Measurements from ENCODE around the gene HEPHL1. TPM values are rescaled to one million over a fixed set of nuclear protein-coding genes. Genes with fewer than 3 reads are reported as not detected.

The HEPHL1 gene
- total and polyA plus RNA-seq, 2 donors (not counting 1 experiment from before 2014, with no cell fraction given) = not detected

DNA sequence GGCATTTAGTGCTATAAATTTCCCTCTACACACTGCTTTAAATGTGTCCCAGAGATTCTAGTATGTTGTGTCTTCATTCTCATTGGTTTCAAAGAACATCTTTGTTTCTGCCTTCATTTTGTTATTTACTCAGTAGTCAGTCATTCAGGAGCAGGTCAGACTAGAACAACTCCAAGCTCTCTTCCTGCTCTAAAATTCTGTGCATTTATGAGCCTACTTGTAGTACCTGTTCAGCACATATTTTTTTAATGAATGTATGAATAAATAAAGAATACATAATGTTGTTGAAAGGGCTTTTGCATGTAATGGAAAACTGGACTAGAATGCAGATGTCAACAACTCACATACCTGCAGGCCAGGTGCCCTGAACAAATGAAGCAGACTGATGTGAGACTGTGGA is 13.7 kb upstream of the HEPHL1 start:
- Histone ChIP-seq H3K4me2 (replicated peaks; ENCODE audit: low read depth, low read length, poor library complexity, severe bottlenecking) (no peak overlapping the region), H3K4me3 (ENCODE audit: control extremely low read depth in 1 of 5, extremely low read depth in 1 of 5, insufficient read depth in 1 of 5, low read depth in 2 of 5, low read length in 4 of 5) (no peak overlapping the region), H3K9ac (ENCODE audit: low read length) (no peak overlapping the region), H3K9me3 (ENCODE audit: control extremely low read depth in 1 of 3, control insufficient read depth in 2 of 3, insufficient read depth in 1 of 3, low read length in 2 of 3) (no peaks in the 10 kb centered on the region), H3K27ac (ENCODE audit: low read length in 2 of 2) (no peak overlapping the region), H3K4me1 (ENCODE audit: control insufficient read depth in 2 of 2, insufficient read depth in 2 of 2, low read length in 2 of 2) (no peaks in the 10 kb centered on the region), H3K27me3 (replicated peaks in 1 of 4; ENCODE audit: control extremely low read depth in 1 of 4, control insufficient read depth in 3 of 4, insufficient read depth in 4 of 4, low read length in 3 of 4) (peaks cover 0 to 9% (median 0%) of the 10 kb centered on the region in 4 experiments), H4K20me1 (ENCODE audit: control insufficient read depth, insufficient read depth, low read length, poor library complexity, severe bottlenecking) (no peaks in the 10 kb centered on the region), H2AFZ (ENCODE audit: insufficient read depth, low read depth, low read length, poor library complexity, severe bottlenecking) (no peak overlapping the region), H3K36me3 (replicated peaks in 1 of 2; ENCODE audit: control extremely low read depth in 1 of 2, control insufficient read depth in 1 of 2, extremely low read depth in 1 of 2, insufficient read depth in 2 of 2, low read length in 1 of 2) (no peaks in the 10 kb centered on the region), H3K79me2 (ENCODE audit: control insufficient read depth, insufficient read depth, low read length) (no peaks in the 10 kb centered on the region)
- H3K4me1 Mint-ChIP-seq = no peaks in the 10 kb centered on the region
- CTCF ChIA-PET = no interaction called here
- ATAC-seq (ENCODE audit: low read depth) = no peak
- no peak overlapping the region for H3K27ac Mint-ChIP-seq
- no peak for TF ChIP-seq EZH2 (IDR thresholded peaks at IDR 0.05; ENCODE audit: borderline replicate concordance, insufficient read depth, low read depth, low read length, poor library complexity, severe bottlenecking)
- TF ChIP-seq, protein P1, sequence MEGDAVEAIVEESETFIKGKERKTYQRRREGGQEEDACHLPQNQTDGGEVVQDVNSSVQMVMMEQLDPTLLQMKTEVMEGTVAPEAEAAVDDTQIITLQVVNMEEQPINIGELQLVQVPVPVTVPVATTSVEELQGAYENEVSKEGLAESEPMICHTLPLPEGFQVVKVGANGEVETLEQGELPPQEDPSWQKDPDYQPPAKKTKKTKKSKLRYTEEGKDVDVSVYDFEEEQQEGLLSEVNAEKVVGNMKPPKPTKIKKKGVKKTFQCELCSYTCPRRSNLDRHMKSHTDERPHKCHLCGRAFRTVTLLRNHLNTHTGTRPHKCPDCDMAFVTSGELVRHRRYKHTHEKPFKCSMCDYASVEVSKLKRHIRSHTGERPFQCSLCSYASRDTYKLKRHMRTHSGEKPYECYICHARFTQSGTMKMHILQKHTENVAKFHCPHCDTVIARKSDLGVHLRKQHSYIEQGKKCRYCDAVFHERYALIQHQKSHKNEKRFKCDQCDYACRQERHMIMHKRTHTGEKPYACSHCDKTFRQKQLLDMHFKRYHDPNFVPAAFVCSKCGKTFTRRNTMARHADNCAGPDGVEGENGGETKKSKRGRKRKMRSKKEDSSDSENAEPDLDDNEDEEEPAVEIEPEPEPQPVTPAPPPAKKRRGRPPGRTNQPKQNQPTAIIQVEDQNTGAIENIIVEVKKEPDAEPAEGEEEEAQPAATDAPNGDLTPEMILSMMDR (IDR thresholded peaks at IDR 0.05) = no peak
- DNase-seq = no peak
- POLR2A ChIA-PET = no interaction called here
- intact Hi-C loops (cut with micrococcal nuclease) = no loop called here
- peaks cover 3% of the 10 kb centered on the region for H3K9me3 Mint-ChIP-seq (ENCODE audit: insufficient read depth)
- H3K27me3 Mint-ChIP-seq = peaks cover 19% of the 10 kb centered on the region
- H3K4me3 Mint-ChIP-seq = no peak overlapping the region

DNA sequence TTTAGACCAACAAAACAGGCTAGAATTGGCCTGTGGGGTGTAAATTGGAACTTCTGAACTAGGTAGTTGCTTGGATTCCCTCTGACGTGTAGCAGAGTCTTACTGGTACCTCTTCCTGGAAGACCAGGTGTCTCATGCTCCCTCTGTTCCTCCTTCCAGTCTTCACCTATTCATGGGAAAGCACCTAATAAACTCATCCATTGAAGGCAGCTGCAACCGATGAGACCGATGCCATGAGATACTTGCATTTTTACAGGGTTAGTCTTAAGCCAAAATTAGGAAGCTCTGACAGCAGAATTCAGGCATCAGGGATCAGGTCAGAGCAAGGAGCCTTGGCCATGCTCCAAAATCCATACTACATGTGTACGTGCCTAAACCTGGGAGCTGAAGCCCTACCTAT is 13.2 kb upstream of the HEPHL1 start:
- Mint-ChIP-seq H3K27ac (no peak overlapping the region), H3K4me3 (no peak overlapping the region), H3K27me3 (peaks cover 19% of the 10 kb centered on the region), H3K4me1 (no peaks in the 10 kb centered on the region), H3K9me3 (ENCODE audit: insufficient read depth) (peaks cover 3% of the 10 kb centered on the region)
- Histone ChIP-seq H3K9me3 (ENCODE audit: control extremely low read depth in 1 of 3, control insufficient read depth in 2 of 3, insufficient read depth in 1 of 3, low read length in 2 of 3) (no peaks in the 10 kb centered on the region), H3K4me3 (ENCODE audit: control extremely low read depth in 1 of 5, extremely low read depth in 1 of 5, insufficient read depth in 1 of 5, low read depth in 2 of 5, low read length in 4 of 5) (no peak overlapping the region), H2AFZ (ENCODE audit: insufficient read depth, low read depth, low read length, poor library complexity, severe bottlenecking) (no peak overlapping the region), H3K79me2 (ENCODE audit: control insufficient read depth, insufficient read depth, low read length) (no peaks in the 10 kb centered on the region), H3K27ac (ENCODE audit: low read length in 2 of 2) (no peak overlapping the region), H4K20me1 (ENCODE audit: control insufficient read depth, insufficient read depth, low read length, poor library complexity, severe bottlenecking) (no peaks in the 10 kb centered on the region), H3K27me3 (replicated peaks in 1 of 4; ENCODE audit: control extremely low read depth in 1 of 4, control insufficient read depth in 3 of 4, insufficient read depth in 4 of 4, low read length in 3 of 4) (peaks cover 0 to 11% (median 1%) of the 10 kb centered on the region in 4 experiments), H3K36me3 (replicated peaks in 1 of 2; ENCODE audit: control extremely low read depth in 1 of 2, control insufficient read depth in 1 of 2, extremely low read depth in 1 of 2, insufficient read depth in 2 of 2, low read length in 1 of 2) (no peaks in the 10 kb centered on the region), H3K4me1 (ENCODE audit: control insufficient read depth in 2 of 2, insufficient read depth in 2 of 2, low read length in 2 of 2) (no peaks in the 10 kb centered on the region), H3K4me2 (replicated peaks; ENCODE audit: low read depth, low read length, poor library complexity, severe bottlenecking) (no peak overlapping the region), H3K9ac (ENCODE audit: low read length) (no peak overlapping the region)
- CTCF ChIA-PET = no interaction called here
- ATAC-seq (ENCODE audit: low read depth) = no peak
- WGBS (ENCODE audit: insufficient coverage) = 89% methylated on average over 3 of the region's 4 CpGs
- POLR2A ChIA-PET = no interaction called here
- intact Hi-C loops (cut with micrococcal nuclease) = no loop called here
- TF ChIP-seq, protein P1 (IDR thresholded peaks at IDR 0.05) = no peak
- TF ChIP-seq EZH2 (IDR thresholded peaks at IDR 0.05; ENCODE audit: borderline replicate concordance, insufficient read depth, low read depth, low read length, poor library complexity, severe bottlenecking) = no peak
- no peak for DNase-seq

Measured in B cell (primary cell).